EH (cell line): ENCODE results near the gene STXBP6.
A peak's percentile ranks its signal among the peaks of the same experiment; 100 is the strongest.

Source experiments
- DNase-seq: peaks from one replicate; pipeline ENCODE4 v3.0.0-alpha.2; 2015; ENCODE audit warnings: low read depth

The STXBP6 gene

GRCh38 chr14:24885410-24885913 is 164.5 kb downstream of the STXBP6 start:
- DNase-seq: no peak

GRCh38 chr14:24883576-24883975 is 166.4 kb downstream of the STXBP6 start:
- no peak for DNase-seq

DNA sequence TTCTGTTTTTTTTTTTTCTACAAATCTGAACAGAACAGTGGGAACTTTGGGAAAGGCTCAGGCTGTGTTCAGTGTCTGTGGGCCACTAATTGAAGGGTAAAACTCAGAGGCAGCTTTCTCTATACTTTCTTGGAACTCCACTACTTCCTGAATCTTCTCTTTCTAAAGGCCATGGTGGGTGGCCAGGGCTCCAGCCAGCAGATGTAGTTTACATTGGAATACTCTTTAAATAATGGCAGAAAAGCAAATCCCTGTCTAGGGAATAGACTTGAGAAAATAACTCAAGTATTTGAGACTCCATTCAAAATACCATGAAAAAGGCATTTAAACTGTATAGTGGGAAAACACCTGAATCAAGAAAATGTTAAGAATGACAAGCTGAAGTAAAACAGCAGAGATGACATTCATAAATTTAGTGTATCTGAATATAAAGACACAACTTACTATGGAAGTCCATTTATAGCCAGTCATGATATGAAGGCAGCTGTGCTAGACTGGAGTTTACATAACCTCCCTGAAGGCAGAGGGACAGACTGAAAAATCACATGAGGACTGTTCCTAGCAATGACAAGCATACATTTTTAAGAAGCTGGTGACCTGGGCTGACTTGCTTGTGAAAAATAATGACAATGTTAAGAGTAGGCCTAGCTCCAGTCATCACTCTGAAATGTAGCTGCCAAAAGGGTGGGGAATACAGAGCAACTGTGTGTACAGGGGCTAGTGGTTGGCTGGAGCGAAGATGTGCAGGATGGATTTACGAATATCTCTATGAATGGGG is 168.6 kb downstream of the STXBP6 start:
- DNase-seq: peak; percentile 21

- no peak for DNase-seq
Measured at GRCh38 chr14:24880689-24881088, 169.3 kb downstream of the STXBP6 start.

DNA sequence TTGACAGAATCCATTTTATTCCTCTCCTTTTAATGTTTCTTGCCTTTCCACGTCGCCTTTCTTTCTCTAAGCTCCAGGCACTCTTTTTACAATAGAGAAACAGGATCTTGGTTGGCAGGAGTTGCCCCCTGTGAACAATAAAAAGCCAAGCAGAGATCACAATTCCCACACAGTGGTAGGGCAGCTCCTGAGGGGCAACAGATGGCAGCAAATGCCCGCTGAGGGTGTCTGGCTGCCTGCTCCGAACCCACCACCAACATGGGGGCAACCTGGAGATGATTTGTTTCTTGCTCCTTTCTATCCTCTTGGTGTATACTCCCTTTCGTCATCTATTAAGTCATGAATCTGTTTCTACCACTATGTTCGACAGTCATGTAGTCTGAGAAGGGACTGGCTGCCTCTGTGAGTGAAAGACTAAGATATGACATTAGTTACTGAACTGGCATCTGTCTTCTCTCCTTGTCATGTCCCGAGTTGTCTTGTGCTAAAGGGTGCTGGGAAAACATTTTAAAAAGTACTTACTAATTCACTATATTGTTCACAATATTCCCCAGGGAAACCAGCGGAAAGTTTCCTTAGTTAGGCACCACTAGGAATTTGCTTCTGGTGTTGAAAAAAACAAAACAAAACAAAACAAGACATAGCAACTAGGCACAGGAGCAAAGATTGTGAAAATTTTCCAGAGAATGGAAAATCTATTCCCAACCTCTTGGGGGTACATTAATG is 170.1 kb downstream of the STXBP6 start:
- DNase-seq: no peak

DNA sequence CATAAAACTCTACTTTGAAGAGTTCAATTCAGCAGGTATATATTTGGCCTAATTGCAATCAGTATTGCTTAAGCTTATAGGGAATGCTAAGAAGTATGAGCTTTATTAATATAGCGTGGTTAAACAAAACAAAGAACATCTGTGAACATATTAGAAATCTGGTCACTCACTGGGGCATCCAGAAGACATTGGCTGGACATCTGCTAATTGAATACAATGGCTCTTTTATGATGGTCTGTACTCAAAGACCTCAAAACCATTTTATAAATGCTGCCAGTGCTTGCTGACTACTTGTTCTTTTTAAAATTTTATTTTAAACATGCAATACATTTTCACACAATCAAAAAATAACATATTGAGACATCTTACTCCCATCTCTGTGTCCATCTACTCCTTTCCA is 173.0 kb downstream of the STXBP6 start:
- DNase-seq: no peak

- DNase-seq: no peak
Measured at GRCh38 chr14:24875991-24876878, 173.7 kb downstream of the STXBP6 start.

GRCh38 chr14:24875203-24875838 is 174.6 kb downstream of the STXBP6 start:
- DNase-seq: no peak

- DNase-seq: no peak
Measured at GRCh38 chr14:24874514-24875202, 175.3 kb downstream of the STXBP6 start.

DNA sequence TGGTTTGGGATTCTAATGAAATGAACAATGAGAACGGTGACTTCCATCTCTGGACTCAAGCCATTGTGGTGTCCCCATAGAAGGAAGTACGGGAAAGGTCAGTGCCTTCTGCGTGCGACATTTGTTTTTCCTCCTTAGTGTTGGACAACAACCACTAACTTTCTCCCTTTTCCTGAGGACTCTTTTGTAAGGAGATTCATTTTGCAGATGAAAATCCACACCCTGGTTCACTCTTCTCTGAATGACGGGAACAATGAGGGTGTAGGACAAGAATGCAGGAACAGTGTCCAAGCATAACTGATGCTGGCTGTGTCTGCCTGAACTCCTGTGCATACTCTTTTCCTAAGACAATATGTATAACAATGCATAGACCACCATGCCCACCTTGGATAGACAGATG is 176.4 kb downstream of the STXBP6 start:
- DNase-seq: no peak

GRCh38 chr14:24870949-24871701 is 178.8 kb downstream of the STXBP6 start:
- no peak for DNase-seq

GRCh38 chr14:24868389-24868788 is 181.6 kb downstream of the STXBP6 start:
- no peak for DNase-seq

- no peak for DNase-seq
Measured at GRCh38 chr14:24866067-24866639, 183.8 kb downstream of the STXBP6 start.

DNA sequence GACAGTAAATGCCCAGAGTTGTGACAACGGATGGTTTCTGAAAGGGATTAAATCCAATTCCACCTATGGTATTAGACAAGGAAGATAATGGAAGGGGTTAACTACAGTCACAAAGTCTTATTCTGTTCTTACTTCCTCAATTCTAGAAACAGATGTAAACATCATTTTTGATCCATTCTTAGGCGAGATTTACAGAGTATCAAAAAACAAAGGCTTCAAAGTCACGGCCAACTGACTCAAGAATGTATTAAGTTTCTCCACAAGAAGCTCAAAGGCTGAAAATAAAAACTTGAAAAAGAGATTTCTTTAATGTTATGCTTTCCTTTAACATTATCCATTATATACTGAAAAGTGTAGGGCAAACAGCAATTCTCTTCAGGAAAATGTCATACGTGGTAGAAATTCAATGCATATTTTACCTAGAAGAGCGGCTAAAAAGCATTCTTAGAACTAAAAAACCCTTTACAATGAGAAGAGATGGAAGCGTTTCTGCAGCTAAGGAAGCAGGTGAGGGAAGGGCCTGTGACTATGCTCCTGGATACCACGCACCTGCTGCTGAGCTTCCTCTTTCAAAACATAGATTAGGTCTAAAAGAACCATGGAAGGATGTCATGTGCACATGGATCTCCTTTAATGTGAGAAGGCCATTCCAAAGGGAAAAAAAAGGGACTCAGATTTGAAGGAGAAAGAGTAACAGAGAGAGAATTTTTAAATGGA is 185.8 kb downstream of the STXBP6 start:
- DNase-seq: no peak

- peak; percentile 74 for DNase-seq
Measured at GRCh38 chr14:24861083-24861630, 188.8 kb downstream of the STXBP6 start.

GRCh38 chr14:24859559-24859958 is 190.4 kb downstream of the STXBP6 start:
- no peak for DNase-seq

DNA sequence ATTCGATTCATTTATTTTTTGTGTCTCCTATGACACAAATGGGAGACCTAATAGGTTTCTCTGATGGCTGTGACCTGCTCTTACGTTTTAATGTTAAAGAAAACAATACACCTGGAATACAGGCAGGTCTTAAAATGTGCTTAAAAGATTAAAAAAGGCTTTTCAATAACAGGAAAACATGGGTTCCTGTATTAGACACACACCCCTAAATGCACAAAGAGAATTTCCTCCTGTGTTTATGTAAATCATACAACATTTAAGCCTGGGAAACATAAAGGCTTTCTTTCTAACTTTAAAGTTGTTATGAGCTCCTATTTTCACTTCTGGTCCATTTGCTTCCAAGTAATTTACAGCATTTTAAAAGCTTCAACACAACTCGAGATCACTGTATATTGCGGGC is 191.3 kb downstream of the STXBP6 start:
- DNase-seq: no peak

DNA sequence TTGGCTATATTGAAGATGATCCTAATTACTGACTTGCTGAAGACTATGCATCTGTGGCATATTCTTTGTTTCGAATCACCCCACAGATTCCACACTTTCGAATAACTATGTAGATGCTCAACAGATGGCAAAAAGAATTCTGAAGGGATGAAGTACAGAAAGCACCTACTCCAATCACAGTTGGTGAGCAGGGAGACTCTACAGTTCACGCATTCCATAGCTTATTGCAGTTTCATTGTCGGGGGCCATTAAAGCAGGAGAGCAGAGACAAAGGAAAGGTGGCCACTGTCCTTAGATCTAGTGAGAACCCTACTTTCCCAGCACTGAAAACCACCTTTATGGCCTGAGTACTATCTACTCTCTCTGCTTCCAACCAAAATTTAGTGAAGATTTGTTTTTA is 191.9 kb downstream of the STXBP6 start:
- no peak for DNase-seq

GRCh38 chr14:24857277-24857676 is 192.7 kb downstream of the STXBP6 start:
- DNase-seq: no peak
